HG03442 (cell line): ENCODE measurements around the gene ZBTB34.
A peak's percentile ranks its signal among the peaks of the same experiment; 100 is the strongest.

Experiments used
- ATAC-seq: cut with Tn5 transposase; IDR thresholded peaks from one replicate; pipeline ENCODE4 v1.9.1; 2021; ENCODE audit warnings: mild to moderate bottlenecking, moderate library complexity; ENCODE audit not compliant: unreplicated experiment

The ZBTB34 gene

DNA sequence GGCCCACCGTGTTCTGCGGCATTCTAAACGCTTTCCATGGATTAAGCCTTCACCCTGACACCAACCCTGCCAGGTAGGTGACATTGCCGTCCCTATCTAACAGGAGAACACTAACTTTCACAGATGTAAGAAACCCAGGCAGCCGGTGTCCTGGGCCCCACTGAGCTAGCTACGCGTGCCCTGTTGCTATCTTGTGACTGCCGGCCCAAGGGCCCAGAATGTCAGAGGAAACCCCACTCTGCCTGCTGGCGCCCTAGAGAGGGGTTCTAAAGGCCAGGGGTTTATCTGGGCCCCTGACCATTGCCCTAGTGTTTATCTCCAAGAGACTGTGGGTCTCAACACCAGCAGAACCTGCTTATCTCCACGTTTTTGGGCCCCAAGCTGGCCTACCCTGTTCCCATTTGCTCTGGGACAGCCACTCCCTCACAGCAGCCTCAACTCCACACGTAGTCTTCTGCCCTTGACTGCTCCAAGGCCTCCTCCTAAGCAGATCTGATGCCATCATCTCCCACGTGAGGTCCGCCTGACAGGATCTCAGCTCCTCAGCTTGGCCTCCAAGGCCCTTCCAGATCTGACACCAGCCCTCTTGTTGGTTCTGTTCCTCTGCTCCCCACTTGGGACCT is 18.1 kb upstream of the ZBTB34 start:
- ATAC-seq, result no peak

DNA sequence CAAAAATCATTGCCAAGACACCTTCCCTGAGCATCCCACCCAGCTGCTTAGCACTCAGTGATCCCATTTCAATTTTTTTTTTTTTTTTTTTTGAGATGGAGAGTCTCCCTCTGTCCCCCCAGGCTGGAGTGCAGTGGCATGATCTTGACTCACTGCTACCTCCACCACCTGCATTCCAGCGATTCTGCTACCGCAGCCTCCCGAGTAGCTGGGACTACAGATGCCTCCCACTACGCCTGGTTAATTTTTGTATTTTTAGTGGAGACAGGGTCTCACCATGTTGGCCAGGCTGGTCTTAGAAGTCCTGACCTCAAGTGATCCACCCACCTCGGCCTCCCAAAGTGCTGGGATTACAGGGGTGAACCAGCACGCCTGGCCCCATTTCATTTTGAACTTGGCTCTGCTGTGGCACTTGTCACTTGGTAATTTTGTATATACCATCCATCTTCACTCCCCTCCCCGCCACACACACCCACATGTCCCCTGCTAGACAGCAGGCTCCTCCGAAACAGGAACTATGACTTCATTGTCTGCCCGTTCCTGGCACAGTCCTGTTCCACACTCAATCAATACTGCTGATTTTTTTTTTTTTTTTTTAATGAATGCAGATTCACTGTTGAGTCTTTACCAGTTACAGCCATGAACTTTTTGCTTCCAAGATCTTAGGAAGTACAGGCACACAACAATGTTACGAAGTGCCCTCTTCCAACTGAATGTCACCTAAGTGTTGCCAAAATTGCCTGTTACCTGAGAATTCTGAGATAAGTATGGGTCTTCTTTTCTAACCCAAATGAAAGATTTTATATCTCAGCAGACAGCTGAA is 17.3 kb upstream of the ZBTB34 start:
- no peak for ATAC-seq

- no peak for ATAC-seq
These were observed 16.4 kb upstream of the ZBTB34 start for GRCh38 chr9:126844085-126844484.

DNA sequence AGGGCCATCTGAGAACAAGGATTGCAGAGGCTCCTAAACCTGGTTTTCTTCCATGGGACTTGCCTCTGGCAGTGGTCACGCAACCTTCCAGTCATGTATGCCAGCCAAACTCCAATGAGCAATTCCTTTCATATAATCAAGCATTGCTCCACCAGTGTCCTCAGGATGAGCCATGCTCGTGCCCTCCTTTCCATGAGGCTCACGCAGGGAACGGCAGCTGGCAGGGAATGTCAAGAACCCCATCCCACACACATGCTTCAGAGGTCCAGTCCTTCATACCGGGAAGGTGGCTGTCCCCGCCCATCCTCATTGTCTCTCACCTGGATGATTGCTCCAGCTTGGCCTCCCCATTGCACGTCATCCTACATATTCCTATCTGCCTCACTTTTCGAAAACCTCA is 13.4 kb upstream of the ZBTB34 start:
- no peak for ATAC-seq

DNA sequence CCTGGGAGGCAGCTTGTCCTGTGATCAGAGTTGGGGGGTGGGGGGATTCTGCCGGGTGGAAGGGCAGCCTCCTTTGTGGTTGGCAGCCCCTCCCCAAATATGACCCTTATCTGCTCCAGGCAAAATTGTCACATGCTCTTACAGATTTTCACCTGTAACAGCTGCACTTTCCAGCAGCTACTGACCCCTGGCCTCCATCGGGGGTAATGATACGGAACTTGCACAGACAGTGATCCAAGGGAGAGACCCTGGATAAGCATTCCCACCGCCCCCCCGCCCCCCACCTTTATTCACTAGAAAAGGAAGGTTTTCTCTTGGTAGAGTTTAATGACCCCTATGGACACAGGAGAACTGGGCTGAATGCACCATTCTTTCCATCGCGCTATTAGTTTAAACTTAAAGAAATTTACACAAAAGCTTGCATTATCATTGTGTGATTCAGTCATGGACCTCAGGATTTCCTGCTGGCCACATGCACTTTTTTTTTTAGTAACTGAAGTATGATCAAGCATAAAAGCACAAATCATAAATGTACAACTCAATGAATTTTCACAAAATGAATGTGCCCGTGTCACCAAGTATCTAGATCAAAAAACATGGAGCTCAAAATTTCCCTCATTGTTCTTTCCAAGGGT is 10.7 kb upstream of the ZBTB34 start:
- ATAC-seq, result no peak

GRCh38 chr9:126851286-126851880 is 9.1 kb upstream of the ZBTB34 start:
- no peak for ATAC-seq

DNA sequence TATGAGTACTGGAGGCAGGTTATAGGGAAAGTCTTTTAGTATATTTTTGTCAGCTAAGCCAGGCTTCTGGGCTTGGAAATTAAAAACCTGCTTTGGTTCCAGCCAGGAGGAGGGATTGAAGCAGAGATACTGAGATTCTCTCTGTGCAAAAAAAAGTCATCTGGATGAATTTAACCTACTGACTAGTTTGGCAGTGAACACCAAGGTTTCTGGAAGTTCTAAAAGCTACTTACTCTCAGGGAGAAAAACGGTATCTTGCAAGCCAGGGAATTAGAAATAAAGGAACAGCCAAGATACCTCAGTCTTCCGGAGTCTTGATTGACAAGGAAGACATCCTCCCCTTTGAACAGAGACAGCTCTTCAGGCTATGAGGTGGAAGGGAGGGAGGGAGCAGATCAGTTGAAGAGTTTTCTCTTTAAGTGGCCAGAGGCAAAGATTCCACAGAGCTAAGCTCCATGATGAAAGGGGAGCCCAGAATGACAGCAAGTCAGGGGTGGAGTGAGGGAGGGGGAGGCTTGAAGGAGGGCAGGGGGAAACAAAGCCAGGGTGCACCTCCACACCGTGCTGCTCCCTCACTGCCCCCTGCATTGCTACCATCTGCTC is 8.3 kb upstream of the ZBTB34 start:
- ATAC-seq, result no peak

DNA sequence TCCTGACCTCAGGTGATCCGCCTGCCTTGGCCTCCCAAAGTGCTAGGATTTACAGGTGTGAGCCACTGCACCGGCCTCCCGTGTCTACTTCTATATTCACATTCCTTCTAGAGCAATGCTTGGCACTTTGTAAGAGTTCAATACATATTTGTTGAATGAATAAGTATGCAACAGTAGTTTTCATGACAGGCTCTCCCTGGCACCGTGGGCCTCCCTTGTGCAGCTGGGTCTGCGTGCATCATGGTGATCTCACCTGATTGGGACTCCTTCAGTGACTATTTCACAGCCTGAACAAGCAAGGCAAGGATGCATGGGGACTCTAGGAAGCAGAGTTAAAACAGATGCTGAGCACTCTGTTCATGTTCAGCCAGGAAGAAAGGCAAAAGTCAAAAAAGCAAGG is 6.8 kb upstream of the ZBTB34 start:
- no peak for ATAC-seq

GRCh38 chr9:126854734-126855133 is 5.7 kb upstream of the ZBTB34 start:
- no peak for ATAC-seq

DNA sequence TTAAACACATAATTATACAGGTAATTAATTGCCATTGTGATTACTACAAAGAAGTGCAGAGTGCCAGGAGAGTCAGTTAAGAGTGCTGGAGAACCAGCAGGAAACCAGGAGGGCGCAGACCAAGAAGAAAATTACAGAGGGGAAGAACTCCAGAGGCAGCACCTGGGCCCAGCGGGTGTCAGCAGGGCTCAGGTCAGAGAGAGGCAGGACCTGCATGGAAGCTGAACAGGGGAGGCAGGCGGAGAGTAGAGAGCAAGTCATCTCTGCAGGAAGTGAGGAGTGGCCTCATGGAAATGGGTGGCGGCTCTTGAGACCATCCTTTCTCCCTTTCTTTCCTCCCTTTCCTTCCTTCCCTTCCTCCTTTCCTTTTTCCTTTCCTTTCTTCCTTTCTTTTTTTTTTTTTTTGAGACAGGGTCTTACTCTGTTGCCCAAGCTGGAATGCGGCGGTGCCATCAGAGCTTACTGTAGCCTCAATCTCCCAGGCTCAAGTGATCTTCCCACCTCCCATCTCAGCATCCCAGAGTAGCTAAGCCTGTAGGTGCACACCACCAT is 4.0 kb upstream of the ZBTB34 start:
- ATAC-seq, result no peak

DNA sequence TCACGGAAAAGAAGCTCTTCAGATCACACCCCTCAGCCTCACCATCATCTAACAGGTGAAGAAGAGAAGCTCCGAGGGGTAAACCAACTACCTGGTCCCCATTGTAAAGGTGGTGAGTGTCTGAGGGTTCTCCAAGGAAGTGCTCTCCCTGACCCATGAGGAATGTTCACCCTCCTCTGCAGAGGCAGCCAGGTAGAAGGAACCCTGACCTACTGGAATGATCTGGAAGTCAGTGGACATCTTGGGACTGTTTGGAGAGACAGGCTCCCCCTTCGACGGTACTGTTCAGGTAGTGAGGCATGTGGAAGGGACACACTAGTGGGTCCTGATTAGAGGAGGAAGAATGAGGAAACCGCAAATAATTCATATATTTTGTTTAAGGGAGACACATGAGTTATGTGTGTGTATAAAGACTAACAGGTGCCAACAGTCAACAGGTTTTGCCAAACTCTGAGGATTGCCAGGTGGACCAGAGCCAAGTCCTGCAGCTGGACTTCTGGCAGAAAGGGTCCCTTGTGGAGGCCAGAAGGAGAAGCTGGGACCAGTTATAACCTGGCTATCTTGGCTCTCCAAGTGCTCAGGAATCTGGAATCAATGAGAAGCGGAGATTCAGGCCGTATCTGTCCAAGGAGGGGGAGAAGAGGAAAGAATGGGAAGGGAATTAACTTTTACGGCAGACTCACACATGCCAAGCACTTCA is 3.0 kb upstream of the ZBTB34 start:
- ATAC-seq, result no peak

DNA sequence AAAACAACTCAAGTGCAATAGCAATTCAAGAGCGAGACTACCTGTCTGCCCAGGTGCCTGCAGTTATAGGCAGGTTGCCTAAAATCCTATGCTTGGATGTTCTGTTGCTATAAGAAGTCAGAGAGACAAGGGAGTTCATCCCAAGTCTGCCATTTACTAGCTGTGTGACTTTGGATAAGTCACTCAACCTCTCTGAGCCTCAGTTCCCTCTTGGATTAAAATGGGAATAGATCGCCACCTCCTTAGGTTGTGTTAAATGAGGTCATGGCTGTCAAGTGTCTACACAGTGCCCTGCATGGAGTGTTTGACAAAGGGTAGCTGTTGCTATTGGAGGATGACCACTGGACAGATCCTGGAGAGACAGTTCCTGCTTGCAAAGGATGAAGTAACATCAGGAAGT is 1.3 kb upstream of the ZBTB34 start:
- ATAC-seq, result no peak

GRCh38 chr9:126860757-126861466 is 473 bp downstream of the ZBTB34 start:
- ATAC-seq, result peak; percentile 24

DNA sequence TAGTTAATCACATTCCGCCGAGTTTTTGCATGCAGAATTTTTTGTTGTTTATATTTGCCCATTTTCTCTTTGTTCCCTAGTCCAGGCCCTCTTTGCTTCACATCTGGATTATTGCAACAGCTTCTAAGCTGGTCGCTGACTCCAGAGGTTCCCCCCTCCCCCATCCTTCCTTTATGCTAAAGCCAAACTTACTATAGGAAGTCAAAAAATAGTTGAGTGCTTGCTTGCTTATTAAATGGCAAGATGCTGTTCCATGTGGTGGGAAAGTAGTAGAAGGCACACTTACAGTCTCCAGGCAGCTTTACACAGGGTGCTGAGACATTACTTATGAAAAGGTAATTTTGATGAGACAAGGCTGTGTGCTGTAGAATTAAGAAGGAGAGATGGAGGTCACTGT is 1.3 kb downstream of the ZBTB34 start:
- ATAC-seq, result no peak

DNA sequence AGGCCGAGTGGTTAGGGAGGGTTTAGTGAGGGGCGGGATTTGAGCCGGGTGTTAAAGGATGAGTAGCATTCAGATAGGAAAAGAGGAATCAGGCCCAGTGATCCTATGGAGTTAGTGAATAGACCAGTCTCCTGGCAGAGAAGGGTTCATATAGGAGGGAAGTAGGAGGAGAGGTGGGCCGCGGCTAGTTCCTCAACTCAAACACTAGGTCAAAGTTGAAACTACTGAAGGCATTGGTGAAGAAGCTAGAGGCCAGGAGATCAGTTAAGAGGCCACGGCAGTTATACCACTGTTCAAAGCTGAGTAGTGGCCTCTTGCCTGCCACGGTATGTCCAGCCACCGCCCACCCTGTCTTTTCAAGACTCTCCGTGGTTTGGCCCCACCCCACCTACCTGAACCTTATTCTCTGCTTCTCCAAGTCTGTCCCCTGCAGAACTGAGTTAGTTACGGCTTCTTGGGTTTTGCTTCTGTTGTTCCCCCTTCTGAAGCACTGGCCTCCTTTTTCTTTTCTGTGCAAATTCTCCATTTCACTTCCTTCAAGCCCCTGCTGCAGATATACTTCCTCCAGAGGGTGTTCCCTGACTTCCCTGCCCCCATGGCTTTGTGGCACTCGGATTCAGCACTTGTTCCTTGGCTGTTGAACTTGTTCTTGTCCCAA is 1.8 kb downstream of the ZBTB34 start:
- no peak for ATAC-seq

DNA sequence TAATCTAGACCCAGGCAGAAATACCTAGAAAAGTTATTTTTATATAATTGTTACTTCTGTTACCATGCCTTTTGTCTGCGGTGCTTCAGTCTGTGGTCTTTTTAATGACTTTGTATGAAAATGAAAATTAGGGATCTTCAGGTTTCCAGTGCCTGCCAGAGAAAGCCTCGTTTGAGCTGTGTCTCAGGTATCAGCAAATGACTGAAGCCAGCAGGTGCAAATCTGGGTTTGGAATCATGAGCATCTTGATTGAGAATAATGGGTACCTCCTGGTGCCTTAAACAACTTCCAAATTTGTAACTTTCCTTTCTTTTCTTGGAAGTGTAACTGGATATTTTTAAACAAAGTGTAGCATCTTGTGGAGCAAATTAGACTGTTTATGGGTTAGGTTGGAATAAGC is 4.3 kb downstream of the ZBTB34 start:
- ATAC-seq, result no peak

DNA sequence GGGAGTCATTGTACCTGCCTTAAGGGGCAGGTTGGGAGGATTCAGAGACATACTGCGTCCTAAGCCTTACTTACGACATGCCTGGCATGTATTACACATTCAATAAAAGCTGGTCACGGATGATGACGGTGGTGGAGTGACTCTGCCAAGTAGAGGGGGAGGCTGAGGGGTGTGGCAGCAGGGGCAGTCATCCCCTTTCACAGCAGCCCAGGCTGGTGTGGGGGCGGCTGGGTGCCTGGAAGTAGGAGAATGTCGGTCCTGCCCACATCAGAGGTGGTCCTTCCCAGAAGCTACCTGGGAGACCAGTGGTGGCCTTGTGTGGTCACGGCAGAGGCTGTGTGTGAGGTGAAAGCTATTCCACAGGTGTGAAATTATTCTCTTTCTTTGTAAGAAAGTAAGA is 8.9 kb downstream of the ZBTB34 start:
- no peak for ATAC-seq

DNA sequence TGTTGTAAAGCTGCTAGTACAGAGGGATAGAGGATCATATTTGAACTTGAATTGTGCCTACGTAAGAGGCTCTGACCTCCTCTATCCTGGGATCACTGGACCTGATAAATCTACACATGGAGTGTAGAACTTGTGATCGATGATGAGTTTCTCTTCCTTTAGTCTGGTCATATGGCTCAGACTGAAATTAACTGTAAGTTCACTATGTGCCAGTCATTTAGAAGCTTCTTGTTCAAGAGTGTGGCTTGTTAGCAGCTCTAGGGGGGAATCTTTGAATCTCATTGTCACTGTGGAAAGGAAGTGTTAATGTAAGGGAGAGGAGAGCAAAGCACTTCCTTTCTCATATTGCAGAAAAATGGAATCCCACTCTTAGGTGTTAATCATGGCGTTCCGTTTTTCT is 12.1 kb downstream of the ZBTB34 start:
- no peak for ATAC-seq

GRCh38 chr9:126874546-126875314 is 14.3 kb downstream of the ZBTB34 start:
- no peak for ATAC-seq
